Activated gamma-delta T cell (primary cell): ENCODE measurements around the gene GDPGP1.

Experiments used
- DNase-seq: peaks from one replicate; lab custom pipeline; 2025; lab: John Stamatoyannopoulos, UW

The GDPGP1 gene

DNA sequence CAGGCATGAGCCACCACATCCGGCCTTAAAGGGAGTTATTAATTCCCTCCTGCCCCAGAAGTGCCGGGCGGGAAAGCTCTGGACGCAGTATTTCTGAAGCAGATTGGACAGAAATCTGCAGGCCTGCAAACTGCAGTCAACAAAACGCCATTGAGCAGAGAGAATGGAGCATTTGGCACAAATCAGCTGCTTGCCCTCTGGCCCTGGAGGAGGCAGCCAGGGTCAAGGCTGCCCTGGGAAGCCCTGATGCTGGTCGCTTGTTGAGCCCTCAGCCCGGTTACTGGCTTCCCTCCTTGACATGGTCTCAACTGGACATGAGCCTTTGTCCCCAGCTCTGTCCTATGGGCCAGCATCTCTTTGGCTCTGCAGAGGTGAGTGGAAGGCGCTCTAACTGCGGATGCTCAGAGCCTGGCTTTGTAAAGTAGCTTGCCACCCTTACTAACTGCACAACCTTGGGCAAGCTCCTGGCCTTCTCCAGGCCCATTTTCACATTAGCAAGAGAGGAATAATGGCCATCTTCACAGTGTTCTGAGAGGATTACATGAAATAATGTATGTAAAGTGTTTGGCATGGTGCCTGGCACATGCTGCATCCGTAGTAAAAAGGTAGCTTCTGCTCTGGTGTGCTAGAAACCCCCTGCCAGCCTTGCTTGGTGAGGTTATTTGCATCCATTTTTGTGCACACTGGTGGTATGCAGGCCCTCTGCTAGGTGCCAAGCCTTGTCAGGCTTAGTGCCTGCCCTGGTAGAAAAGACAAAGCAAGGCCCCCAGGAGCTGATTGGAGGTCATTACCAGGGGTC is 28.8 kb upstream of the GDPGP1 start:
- DNase-seq, result no peak

GRCh38 chr15:90205886-90206285 is 28.1 kb upstream of the GDPGP1 start:
- DNase-seq, result no peak

GRCh38 chr15:90207252-90207651 is 26.8 kb upstream of the GDPGP1 start:
- no peak for DNase-seq

DNA sequence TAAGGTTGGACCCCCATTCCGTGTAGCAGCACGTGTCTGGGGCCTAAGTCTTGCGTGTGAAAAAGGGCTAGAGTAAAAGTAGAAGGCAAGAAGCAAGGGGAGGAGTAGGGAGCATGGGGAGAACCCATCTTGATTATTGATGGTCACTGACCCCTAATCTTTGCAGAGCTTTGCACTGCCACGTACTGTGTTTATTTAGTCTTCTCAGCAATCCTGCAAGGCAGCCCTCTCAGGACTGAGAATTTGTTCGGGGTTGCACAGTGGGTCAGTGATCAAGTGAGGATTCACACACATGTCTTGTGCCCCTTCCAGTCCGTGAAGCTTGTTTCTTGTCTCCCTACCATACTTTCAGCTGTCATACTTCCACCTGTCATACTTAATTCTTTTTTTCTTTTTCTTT is 25.7 kb upstream of the GDPGP1 start:
- no peak for DNase-seq

- DNase-seq, result no peak
Observed at GRCh38 chr15:90209591-90209990, 24.4 kb upstream of the GDPGP1 start.

DNA sequence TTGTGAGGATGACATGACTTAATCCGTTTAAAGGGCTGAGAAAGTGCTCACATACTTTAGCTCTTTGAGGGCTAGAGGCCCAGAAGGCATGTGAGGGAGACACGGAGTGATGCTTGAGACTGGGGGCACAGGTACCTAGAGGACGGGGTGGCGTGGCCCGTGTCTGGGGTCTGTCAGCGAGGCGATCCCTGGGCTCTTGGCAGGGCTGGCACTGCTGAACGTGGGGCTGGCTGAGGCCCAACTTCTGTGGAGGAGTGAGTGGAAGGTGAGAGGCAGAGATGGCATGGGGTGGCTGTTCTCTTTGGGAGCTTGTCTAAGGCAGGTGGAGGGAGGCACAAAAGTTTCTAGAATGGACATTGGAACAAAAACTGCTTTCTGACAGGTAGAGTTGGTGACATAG is 23.4 kb upstream of the GDPGP1 start:
- DNase-seq, result no peak

DNA sequence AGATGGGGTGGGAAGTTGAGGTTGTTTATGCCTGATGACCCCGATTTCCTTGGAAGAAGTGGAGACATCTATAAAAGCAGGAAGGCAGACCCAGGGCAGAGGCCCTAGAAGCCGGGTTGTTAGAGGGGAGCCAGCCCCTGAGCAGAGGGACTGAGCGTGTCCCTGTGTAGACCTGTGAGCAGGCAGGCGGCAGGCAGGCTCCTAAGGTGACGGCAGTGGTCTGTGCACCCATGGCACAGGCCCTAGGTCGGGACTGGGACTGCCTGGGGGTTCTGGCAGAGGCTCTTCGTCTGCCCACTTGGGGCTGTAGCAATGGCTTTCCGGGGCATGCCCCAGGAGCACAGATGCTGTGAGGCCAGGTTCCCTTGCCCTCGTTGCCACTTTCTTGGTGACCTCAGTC is 23.0 kb upstream of the GDPGP1 start:
- DNase-seq, result no peak

- DNase-seq, result no peak
Observed at GRCh38 chr15:90211440-90212143, 22.4 kb upstream of the GDPGP1 start.

- DNase-seq, result no peak
Observed at GRCh38 chr15:90212221-90213098, 21.5 kb upstream of the GDPGP1 start.

- DNase-seq, result no peak
Observed at GRCh38 chr15:90213122-90213817, 20.7 kb upstream of the GDPGP1 start.

GRCh38 chr15:90213818-90214204 is 20.2 kb upstream of the GDPGP1 start:
- DNase-seq, result no peak

DNA sequence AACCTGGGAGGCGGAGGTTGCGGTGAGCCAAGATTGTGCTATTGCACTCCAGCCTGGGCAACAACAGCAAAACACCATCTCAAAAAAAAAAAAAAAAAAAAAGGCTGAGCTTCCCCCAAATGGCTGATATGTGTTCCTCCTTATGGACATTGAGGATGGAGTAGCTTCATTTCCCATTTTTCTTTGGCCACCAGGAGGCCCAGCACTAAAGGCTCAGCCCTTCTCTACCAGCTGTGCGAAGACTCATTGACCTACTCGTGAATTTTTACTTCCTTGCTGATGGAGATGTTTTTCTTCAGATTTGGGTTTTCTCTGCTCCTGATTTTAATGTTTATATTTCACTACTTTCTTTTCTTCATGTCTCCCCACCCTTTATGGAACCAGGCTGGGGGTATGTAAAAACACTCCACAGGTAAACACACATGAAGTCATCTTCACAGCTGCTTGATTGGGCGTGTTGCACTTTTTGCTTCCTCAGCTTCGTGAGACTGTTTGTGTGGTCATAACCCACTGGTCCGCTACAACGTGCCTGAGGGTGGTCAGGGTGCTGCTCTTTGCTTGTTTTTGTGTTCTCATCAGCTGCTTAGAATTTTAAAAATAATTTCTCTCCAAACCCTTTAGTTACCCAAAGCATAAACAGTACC is 19.3 kb upstream of the GDPGP1 start:
- no peak for DNase-seq

- no peak for DNase-seq
Observed at GRCh38 chr15:90217671-90218394, 16.2 kb upstream of the GDPGP1 start.

DNA sequence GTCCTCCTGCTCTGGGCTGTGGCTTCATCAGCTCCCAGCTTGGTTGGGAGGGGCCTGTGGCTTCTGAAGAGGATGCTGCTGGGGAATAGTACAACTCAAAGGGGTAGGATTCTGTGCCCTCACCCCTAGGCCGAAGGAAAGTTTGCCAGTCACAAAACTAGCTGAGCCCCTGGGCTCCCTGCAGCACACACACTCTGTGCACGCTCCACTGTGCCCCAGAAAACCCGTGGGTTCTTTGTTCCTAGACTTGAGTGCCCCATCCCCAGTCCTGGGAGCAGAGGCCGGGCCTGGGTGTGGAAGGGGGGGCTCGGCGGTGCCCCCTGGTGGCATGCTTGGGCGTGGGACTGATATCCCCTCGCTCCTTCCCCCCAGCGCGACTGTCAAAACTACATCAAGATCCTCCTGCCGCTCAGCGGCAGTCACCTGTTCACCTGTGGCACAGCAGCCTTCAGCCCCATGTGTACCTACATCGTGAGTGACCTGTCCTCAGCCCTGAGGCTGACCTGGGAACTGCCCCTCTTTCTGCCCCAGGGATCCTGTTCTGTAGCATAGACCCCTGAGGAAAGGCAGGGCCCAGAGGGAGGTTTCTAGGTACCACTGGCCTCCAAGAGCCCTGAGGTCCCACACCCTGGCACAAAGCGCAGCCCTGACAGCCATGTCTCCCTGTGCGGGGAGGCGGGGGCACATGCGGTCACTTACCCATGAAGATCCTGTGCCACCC is 14.4 kb upstream of the GDPGP1 start:
- peak; percentile 20 for DNase-seq

DNA sequence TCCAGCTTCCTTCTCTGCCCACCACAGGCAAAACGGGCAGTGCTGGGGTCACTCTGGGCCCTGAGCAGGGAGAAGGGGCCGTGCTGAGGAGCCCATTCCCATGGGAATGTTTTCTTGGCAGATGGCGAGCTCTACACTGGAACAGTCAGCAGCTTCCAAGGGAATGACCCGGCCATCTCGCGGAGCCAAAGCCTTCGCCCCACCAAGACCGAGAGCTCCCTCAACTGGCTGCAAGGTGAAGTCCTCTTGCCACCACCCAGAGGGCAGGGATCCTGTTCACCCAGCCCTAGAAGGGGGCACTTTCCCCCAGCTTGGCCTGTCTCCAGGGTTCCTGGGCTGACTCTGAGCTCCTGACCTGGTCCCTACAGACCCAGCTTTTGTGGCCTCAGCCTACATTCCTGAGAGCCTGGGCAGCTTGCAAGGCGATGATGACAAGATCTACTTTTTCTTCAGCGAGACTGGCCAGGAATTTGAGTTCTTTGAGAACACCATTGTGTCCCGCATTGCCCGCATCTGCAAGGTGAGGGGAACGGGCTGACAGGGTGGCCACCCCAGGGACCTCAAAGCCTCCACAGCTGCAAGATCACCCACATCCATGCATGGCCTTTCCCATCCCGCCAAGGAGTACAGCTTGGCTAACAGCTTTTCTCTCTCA is 12.6 kb upstream of the GDPGP1 start:
- no peak for DNase-seq

- DNase-seq, result no peak
Observed at GRCh38 chr15:90222547-90222946, 11.5 kb upstream of the GDPGP1 start.

DNA sequence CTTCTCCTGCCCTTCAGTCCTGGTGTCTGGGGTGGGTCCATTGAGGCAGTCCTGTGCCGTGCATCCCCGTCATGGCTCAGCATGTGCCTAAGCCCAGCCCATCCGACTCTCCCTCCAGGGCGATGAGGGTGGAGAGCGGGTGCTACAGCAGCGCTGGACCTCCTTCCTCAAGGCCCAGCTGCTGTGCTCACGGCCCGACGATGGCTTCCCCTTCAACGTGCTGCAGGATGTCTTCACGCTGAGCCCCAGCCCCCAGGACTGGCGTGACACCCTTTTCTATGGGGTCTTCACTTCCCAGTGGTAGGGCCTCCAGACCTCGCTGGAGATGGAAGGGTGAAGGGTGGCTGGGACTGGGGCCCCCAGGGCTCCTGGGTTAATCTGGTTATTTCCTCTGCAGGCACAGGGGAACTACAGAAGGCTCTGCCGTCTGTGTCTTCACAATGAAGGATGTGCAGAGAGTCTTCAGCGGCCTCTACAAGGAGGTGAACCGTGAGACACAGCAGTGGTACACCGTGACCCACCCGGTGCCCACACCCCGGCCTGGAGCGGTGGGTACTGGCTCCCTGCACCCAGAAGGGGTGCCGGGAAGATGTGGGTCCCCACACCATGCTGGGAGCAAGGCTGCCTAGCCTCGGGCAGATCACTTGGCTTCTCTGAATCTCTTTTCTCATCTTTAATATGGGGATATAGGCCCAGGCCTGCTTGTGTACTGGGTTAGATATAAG is 10.4 kb upstream of the GDPGP1 start:
- DNase-seq, result no peak

- DNase-seq, result no peak
Observed at GRCh38 chr15:90225047-90225446, 9.0 kb upstream of the GDPGP1 start.
